HUES64 (cell line): ENCODE results near the gene FGD4.

ENCODE experiments used
- H3K27ac ChIP-seq: 2 replicates; pipeline ENCODE4 v1.7.0; 2013; ENCODE audit warnings: low read depth, low read length, inconsistent platforms
- H3K27me3 ChIP-seq: 2 replicates; pipeline ENCODE4 v1.6.1; 2013; ENCODE audit warnings: mild to moderate bottlenecking, low read length; ENCODE audit not compliant: insufficient read depth
- H3K36me3 ChIP-seq: 2 replicates; pipeline ENCODE4 v1.6.1; 2013; ENCODE audit warnings: mild to moderate bottlenecking, low read length; ENCODE audit not compliant: insufficient read depth
- H3K4me1 ChIP-seq: 2 replicates; pipeline ENCODE4 v1.6.1; 2013; ENCODE audit warnings: mild to moderate bottlenecking, low read length, moderate library complexity; ENCODE audit not compliant: insufficient read depth
- H3K4me3 ChIP-seq: 2 replicates; pipeline ENCODE4 v1.5.1; 2013; ENCODE audit warnings: mild to moderate bottlenecking, low read length, moderate library complexity
- H3K9ac ChIP-seq: 2 replicates; pipeline ENCODE4 v1.6.1; 2013; ENCODE audit warnings: mild to moderate bottlenecking, low read depth, low read length
- H3K9me3 ChIP-seq: 2 replicates; pipeline ENCODE4 v1.6.1; 2013; ENCODE audit warnings: low read depth, low read length; ENCODE audit not compliant: insufficient read depth
- WGBS: fragments of 150-250, 120-280 bp; methylation state at CpG from one replicate; pipeline ENCODE4 v1.1.7; 2013; ENCODE audit warnings: missing lambda C conversion rate; 5-methylcytosine and 5-hydroxymethylcytosine counted together

Gene FGD4

GRCh38 chr12:32651151-32651955 lies 252.0 kb downstream of the FGD4 start:
- no peaks in the 10 kb centered on the region for H3K27me3 ChIP-seq

GRCh38 chr12:32651956-32652210 lies 252.5 kb downstream of the FGD4 start:
- H3K4me3 ChIP-seq, result no peak overlapping the region
- no peaks in the 10 kb centered on the region for H3K4me1 ChIP-seq
- H3K27me3 ChIP-seq, result no peaks in the 10 kb centered on the region
- H3K36me3 ChIP-seq, result no peaks in the 10 kb centered on the region
- H3K9ac ChIP-seq, result no peak overlapping the region
- 95% methylated on average over 4 of the region's 4 CpGs for WGBS
- no peaks in the 10 kb centered on the region for H3K9me3 ChIP-seq
- H3K27ac ChIP-seq, result no peak overlapping the region

More at GRCh38 chr12:32651151-32651955, 252.0 kb downstream of the FGD4 start:
- no peak overlapping the region for H3K9ac ChIP-seq
- H3K36me3 ChIP-seq, result no peaks in the 10 kb centered on the region
- H3K4me3 ChIP-seq, result no peak overlapping the region
- H3K27ac ChIP-seq, result no peak overlapping the region
- no peaks in the 10 kb centered on the region for H3K9me3 ChIP-seq
- H3K4me1 ChIP-seq, result no peaks in the 10 kb centered on the region
- 92% methylated on average over 5 of the region's 5 CpGs for WGBS

- H3K9me3 ChIP-seq, result no peaks in the 10 kb centered on the region
- no peak overlapping the region for H3K27ac ChIP-seq
- no peaks in the 10 kb centered on the region for H3K36me3 ChIP-seq
- 94% methylated on average over 6 of the region's 6 CpGs for WGBS
- no peak overlapping the region for H3K9ac ChIP-seq
- H3K27me3 ChIP-seq, result no peaks in the 10 kb centered on the region
- H3K4me1 ChIP-seq, result no peaks in the 10 kb centered on the region
- no peak overlapping the region for H3K4me3 ChIP-seq
These were observed 260.6 kb downstream of the FGD4 start for GRCh38 chr12:32659908-32660440.

GRCh38 chr12:32661706-32662105 lies 262.3 kb downstream of the FGD4 start:
- no peaks in the 10 kb centered on the region for H3K4me1 ChIP-seq
- 94% methylated on average over 7 of the region's 7 CpGs for WGBS
- no peak overlapping the region for H3K9ac ChIP-seq
- H3K4me3 ChIP-seq, result no peak overlapping the region
- H3K27ac ChIP-seq, result no peak overlapping the region
- H3K36me3 ChIP-seq, result no peaks in the 10 kb centered on the region
- no peaks in the 10 kb centered on the region for H3K27me3 ChIP-seq
- H3K9me3 ChIP-seq, result no peaks in the 10 kb centered on the region

- 93% methylated on average over 2 of the region's 2 CpGs for WGBS
- no peaks in the 10 kb centered on the region for H3K4me1 ChIP-seq
These were observed 263.3 kb downstream of the FGD4 start for GRCh38 chr12:32662665-32663064.

GRCh38 chr12:32666018-32666417 lies 266.7 kb downstream of the FGD4 start:
- no peaks in the 10 kb centered on the region for H3K4me1 ChIP-seq
- no peak overlapping the region for H3K9ac ChIP-seq
- H3K9me3 ChIP-seq, result peaks cover 9% of the 10 kb centered on the region
- no peaks in the 10 kb centered on the region for H3K27me3 ChIP-seq
- no peaks in the 10 kb centered on the region for H3K36me3 ChIP-seq
- H3K4me3 ChIP-seq, result no peak overlapping the region
- WGBS, result 95% methylated on average over 14 of the region's 14 CpGs
- no peak overlapping the region for H3K27ac ChIP-seq

More at GRCh38 chr12:32662665-32663064, 263.3 kb downstream of the FGD4 start:
- H3K9ac ChIP-seq, result no peak overlapping the region
- H3K4me3 ChIP-seq, result no peak overlapping the region
- H3K27me3 ChIP-seq, result no peaks in the 10 kb centered on the region
- no peaks in the 10 kb centered on the region for H3K9me3 ChIP-seq
- H3K36me3 ChIP-seq, result no peaks in the 10 kb centered on the region
- H3K27ac ChIP-seq, result no peak overlapping the region

GRCh38 chr12:32669584-32669983 lies 270.2 kb downstream of the FGD4 start:
- H3K27me3 ChIP-seq, result no peaks in the 10 kb centered on the region
- 91% methylated on average over 1 of the region's 1 CpG for WGBS
- no peak overlapping the region for H3K27ac ChIP-seq
- no peaks in the 10 kb centered on the region for H3K4me1 ChIP-seq
- H3K9ac ChIP-seq, result no peak overlapping the region
- peaks cover 9% of the 10 kb centered on the region for H3K9me3 ChIP-seq
- H3K36me3 ChIP-seq, result no peaks in the 10 kb centered on the region
- no peak overlapping the region for H3K4me3 ChIP-seq

- no peak overlapping the region for H3K27ac ChIP-seq
- peaks cover 9% of the 10 kb centered on the region for H3K9me3 ChIP-seq
- no peak overlapping the region for H3K9ac ChIP-seq
- H3K27me3 ChIP-seq, result no peaks in the 10 kb centered on the region
- 72% methylated on average over 9 of the region's 11 CpGs for WGBS
- H3K4me1 ChIP-seq, result no peaks in the 10 kb centered on the region
- no peak overlapping the region for H3K4me3 ChIP-seq
- H3K36me3 ChIP-seq, result no peaks in the 10 kb centered on the region
These were observed 272.8 kb downstream of the FGD4 start for GRCh38 chr12:32671930-32672780.

- peak within 1 kb of the TSS; percentile 83 for H3K9ac ChIP-seq
- no peaks in the 10 kb centered on the region for H3K9me3 ChIP-seq
- peak within 1 kb of the TSS; percentile 74 for H3K4me3 ChIP-seq
- peak within 1 kb of the TSS; percentile 76; the same call in 1 of the 2 replicates for H3K27ac ChIP-seq
- H3K27me3 ChIP-seq, result no peaks in the 10 kb centered on the region
- under 1% methylated on average over 76 of the region's 76 CpGs for WGBS
- H3K4me1 ChIP-seq, result peaks cover 12% of the 10 kb centered on the region
- peaks cover 6% of the 10 kb centered on the region; the same call in 1 of the 2 replicates for H3K36me3 ChIP-seq
These were observed 279.9 kb downstream of the FGD4 start, which contains the start of gene DNM1L for GRCh38 chr12:32679091-32679919. TSS of gene DNM1L (plus strand) at chr12:32679301. CDS start at chr12:32679364, 63 bp downstream.

GRCh38 chr12:32679920-32680237 lies 280.5 kb downstream of the FGD4 start:
- peak overlapping the region; percentile 76; the same call in 1 of the 2 replicates for H3K27ac ChIP-seq
- H3K27me3 ChIP-seq, result no peaks in the 10 kb centered on the region
- WGBS, result 1% methylated on average over 14 of the region's 14 CpGs
- H3K36me3 ChIP-seq, result peaks cover 7% of the 10 kb centered on the region; the same call in 1 of the 2 replicates
- H3K9me3 ChIP-seq, result no peaks in the 10 kb centered on the region
- H3K4me1 ChIP-seq, result peaks cover 12% of the 10 kb centered on the region
- H3K4me3 ChIP-seq, result peak overlapping the region; percentile 74
- peak overlapping the region; percentile 83 for H3K9ac ChIP-seq
